ENCODE measurements around the gene GALNT2.

GALNT2 gene

DNA sequence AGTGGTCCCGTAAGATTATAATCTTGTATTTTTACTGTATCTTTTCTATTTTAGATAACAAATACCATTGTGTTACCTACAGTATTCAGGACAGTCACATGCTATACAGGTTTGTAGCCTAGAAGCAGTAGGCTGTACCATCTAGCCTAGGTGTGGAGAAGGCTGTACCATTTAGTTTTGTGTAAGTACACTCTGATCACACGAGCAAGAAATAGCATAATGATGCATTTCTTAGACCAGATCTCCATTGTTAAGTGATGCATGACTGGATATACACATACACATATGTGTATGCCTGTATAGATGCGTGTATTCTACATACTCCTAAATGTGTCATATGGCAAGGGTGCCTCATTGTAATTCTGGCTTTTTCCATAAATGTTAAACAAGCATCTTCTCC lies 33.9 kb downstream of the GALNT2 start:
- Histone ChIP-seq H3K27ac (ENCODE audit: low read depth, low read length) (no peak overlapping the region), H3K27me3 (ENCODE audit: control insufficient read depth in 5 of 5, insufficient read depth in 4 of 5, low read length in 5 of 5) (no peaks in the 10 kb centered on the region), H3K9me3 (ENCODE audit: control insufficient read depth in 5 of 5, low read length in 5 of 5) (no peaks in the 10 kb centered on the region), H3K36me3 (ENCODE audit: control insufficient read depth in 5 of 5, insufficient read depth in 5 of 5, low read length in 5 of 5) (no peaks in the 10 kb centered on the region), H3K9ac (ENCODE audit: low read length in 5 of 5) (no peak overlapping the region), H3K4me1 (ENCODE audit: control insufficient read depth in 5 of 5, insufficient read depth in 5 of 5, low read length in 5 of 5) (peaks cover 18 to 38% (median 27%) of the 10 kb centered on the region in 5 donors), H3K4me3 (ENCODE audit: low read depth in 1 of 5, low read length in 5 of 5) (no peak overlapping the region)

DNA sequence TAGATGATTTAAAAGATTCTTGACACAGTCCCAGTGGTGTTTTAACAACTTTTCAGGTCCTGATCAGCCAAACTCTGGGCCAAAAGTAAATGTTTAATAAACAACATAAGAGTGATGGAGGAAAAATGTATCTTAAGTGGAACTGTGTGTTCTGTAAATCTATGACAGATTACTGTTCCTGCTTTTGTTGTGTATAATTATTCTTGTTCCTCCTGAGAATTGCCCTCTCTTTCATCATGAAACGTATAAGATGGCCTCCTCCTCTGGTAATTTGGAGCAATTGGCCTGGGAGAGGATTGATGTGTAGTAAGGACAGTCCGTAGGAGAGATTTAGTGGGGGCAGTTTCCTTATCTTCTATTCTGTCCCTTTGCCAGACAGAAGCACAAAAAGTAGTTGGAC lies 34.5 kb downstream of the GALNT2 start:
- Histone ChIP-seq H3K27ac (ENCODE audit: low read depth, low read length) (no peak overlapping the region), H3K4me1 (ENCODE audit: control insufficient read depth in 5 of 5, insufficient read depth in 5 of 5, low read length in 5 of 5) (peaks cover 20 to 44% (median 33%) of the 10 kb centered on the region in 5 donors), H3K27me3 (ENCODE audit: control insufficient read depth in 5 of 5, insufficient read depth in 4 of 5, low read length in 5 of 5) (no peaks in the 10 kb centered on the region), H3K9ac (ENCODE audit: low read length in 5 of 5) (no peak overlapping the region), H3K4me3 (ENCODE audit: low read depth in 1 of 5, low read length in 5 of 5) (no peak overlapping the region), H3K9me3 (ENCODE audit: control insufficient read depth in 5 of 5, low read length in 5 of 5) (no peaks in the 10 kb centered on the region), H3K36me3 (ENCODE audit: control insufficient read depth in 5 of 5, insufficient read depth in 5 of 5, low read length in 5 of 5) (no peaks in the 10 kb centered on the region)

DNA sequence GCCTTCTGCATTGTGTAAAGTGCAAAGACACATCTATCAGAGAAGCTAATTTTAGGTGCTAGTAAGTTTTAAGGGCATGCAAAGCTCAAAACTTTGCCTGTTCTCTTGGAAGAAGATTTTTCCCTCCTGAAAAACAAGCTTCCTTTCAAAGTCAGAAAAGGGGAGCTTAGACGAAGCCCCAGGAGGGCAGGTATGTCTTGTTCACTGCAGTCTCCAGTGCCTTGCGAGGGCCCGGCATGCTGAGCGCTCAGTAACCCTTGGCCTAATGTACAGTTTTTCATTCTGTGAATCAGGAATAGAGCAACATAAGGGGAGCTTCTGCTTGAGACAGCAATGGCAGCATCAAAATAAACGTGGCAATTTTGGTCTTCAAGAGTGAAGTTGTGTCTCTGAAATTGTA lies 35.0 kb downstream of the GALNT2 start:
- peaks cover 20 to 48% (median 37%) of the 10 kb centered on the region in 5 donors for H3K4me1 ChIP-seq (ENCODE audit: control insufficient read depth in 5 of 5, insufficient read depth in 5 of 5, low read length in 5 of 5)
- no peaks in the 10 kb centered on the region for H3K36me3 ChIP-seq (ENCODE audit: control insufficient read depth in 5 of 5, insufficient read depth in 5 of 5, low read length in 5 of 5)
- H3K4me3 ChIP-seq (ENCODE audit: low read depth in 1 of 5, low read length in 5 of 5) = no peak overlapping the region
- no peak overlapping the region for H3K9ac ChIP-seq (ENCODE audit: low read length in 5 of 5)
- H3K9me3 ChIP-seq (ENCODE audit: control insufficient read depth in 5 of 5, low read length in 5 of 5) = no peaks in the 10 kb centered on the region
- no peak overlapping the region for H3K27ac ChIP-seq (ENCODE audit: low read depth, low read length)
- H3K27me3 ChIP-seq (ENCODE audit: control insufficient read depth in 5 of 5, insufficient read depth in 4 of 5, low read length in 5 of 5) = no peaks in the 10 kb centered on the region

DNA sequence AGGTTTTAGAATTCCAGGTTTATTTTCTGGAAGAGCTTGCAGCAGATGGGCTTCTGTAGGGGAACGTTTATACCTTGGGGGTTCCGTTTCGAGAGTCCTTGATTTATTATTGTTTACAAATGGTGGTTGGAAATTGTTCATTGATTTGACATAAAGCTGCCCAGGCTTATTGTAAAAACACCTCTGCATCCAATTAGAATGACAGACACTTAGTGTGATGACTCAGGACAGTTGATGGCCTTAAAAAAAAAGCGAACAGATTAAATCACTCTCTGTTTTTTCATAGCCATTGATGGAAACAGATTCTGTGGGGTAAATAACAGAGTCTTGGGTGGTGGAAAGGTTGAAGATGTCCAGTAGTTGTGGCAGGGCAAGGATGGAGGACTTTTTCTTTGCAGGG lies 35.4 kb downstream of the GALNT2 start:
- Histone ChIP-seq H3K4me3 (ENCODE audit: low read depth in 1 of 5, low read length in 5 of 5) (no peak overlapping the region), H3K27me3 (ENCODE audit: control insufficient read depth in 5 of 5, insufficient read depth in 4 of 5, low read length in 5 of 5) (no peaks in the 10 kb centered on the region), H3K27ac (ENCODE audit: low read depth, low read length) (no peak overlapping the region)

DNA sequence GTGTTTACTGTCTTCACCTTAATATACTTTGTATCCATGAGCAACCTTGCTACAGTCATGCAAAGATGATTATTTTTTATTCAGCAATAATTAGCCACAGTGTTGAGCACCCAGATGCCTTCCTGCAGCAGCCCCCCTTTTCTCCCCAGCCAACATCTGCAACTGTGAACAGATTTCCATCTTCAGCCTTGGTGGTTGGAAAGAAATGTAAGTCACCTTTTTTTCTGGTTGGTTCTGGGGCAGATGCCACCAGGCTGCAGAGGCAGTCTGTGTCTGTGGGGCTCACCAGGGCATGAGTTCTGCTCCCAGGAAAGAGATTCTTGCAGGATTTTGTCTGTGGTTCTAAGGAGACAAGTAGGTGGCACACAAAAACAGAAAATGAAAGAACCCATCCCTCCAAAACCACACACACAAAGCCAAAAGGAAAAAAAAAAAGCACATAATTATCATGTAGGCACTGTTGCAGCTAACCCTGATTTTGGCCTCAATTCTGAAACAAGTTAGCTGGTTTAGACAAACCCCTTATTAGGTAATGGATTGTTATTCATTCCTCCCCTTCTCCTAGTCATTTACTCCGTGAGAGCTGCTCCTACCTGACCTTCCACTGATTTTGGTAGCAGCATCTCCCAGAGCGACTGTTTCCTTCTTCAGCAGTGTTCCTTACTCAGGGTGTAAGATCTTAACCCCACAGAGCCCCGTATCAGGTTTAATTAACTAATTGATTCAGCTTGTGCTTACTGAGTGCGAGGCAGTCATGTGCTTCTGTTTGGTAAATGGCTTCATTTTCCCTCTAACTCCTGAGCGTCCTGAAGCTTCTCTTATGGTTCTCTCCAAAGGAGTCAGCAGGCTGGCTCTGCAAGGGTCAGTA lies 36.5 kb downstream of the GALNT2 start:
- peak overlapping the region in 2 of 5 donors; percentile 30 to 34 for H3K9ac ChIP-seq (ENCODE audit: low read length in 5 of 5)
- no peak overlapping the region for H3K4me3 ChIP-seq (ENCODE audit: low read depth in 1 of 5, low read length in 5 of 5)
- no peaks in the 10 kb centered on the region for H3K9me3 ChIP-seq (ENCODE audit: control insufficient read depth in 5 of 5, low read length in 5 of 5)
- peak overlapping the region; percentile 62 for H3K27ac ChIP-seq (ENCODE audit: low read depth, low read length)
- no peaks in the 10 kb centered on the region for H3K36me3 ChIP-seq (ENCODE audit: control insufficient read depth in 5 of 5, insufficient read depth in 5 of 5, low read length in 5 of 5)
- H3K4me1 ChIP-seq (ENCODE audit: control insufficient read depth in 5 of 5, insufficient read depth in 5 of 5, low read length in 5 of 5) = peaks cover 20 to 48% (median 37%) of the 10 kb centered on the region in 5 donors
- H3K27me3 ChIP-seq (ENCODE audit: control insufficient read depth in 5 of 5, insufficient read depth in 4 of 5, low read length in 5 of 5) = no peaks in the 10 kb centered on the region

More for the DNA sequence above, 35.4 kb downstream of the GALNT2 start:
- Histone ChIP-seq H3K9ac (ENCODE audit: low read length in 5 of 5) (no peak overlapping the region), H3K4me1 (ENCODE audit: control insufficient read depth in 5 of 5, insufficient read depth in 5 of 5, low read length in 5 of 5) (peaks cover 20 to 48% (median 37%) of the 10 kb centered on the region in 5 donors), H3K36me3 (ENCODE audit: control insufficient read depth in 5 of 5, insufficient read depth in 5 of 5, low read length in 5 of 5) (no peaks in the 10 kb centered on the region), H3K9me3 (ENCODE audit: control insufficient read depth in 5 of 5, low read length in 5 of 5) (no peaks in the 10 kb centered on the region)

DNA sequence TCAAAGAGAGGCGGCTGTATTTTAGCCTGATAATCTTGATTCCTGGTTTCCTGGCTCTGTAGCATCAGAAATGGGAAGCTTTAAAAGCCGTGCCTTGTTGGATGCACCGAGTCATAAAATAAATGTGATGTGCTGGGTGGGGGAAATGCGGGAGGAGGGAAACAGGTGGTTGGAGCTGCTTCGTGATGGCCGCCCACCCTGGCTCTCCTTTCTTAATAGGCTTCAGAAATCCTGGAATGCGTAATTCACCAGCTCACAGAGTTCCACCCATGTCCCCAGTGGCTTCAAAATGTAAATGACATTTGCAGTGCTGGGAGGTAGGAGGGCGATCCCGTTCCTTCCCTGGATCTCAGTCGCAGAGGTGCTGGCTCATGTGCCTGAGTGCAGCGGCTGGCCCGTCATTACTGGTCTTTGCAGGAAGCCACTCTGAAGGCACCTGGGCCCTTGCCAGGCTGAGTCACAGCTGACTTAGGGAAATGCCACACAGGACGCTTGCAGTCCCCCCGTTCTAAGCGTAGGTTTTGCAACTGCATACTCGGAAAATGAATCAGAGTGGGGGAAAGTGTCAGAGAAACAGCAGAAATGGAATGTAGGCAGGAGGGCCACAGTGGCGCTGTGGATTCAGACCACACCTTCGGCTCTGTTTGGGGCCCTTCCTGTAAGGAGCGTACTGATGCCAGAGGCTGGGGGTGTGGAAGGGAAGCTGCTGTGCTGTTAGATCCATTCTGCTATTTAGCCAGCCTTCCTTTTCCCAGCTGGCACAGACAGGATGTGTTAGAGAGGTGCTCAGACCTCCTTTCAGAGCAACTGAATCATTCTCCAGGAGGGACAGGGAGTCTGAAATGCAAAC lies 37.6 kb downstream of the GALNT2 start:
- Histone ChIP-seq H3K4me1 (ENCODE audit: control insufficient read depth in 5 of 5, insufficient read depth in 5 of 5, low read length in 5 of 5) (peaks cover 20 to 48% (median 37%) of the 10 kb centered on the region in 5 donors), H3K27me3 (ENCODE audit: control insufficient read depth in 5 of 5, insufficient read depth in 4 of 5, low read length in 5 of 5) (no peaks in the 10 kb centered on the region), H3K27ac (ENCODE audit: low read depth, low read length) (peak overlapping the region; percentile 89), H3K36me3 (ENCODE audit: control insufficient read depth in 5 of 5, insufficient read depth in 5 of 5, low read length in 5 of 5) (no peaks in the 10 kb centered on the region), H3K4me3 (ENCODE audit: low read depth in 1 of 5, low read length in 5 of 5) (peak overlapping the region in 3 of 5 donors; percentile 32 to 48 (median 41)), H3K9ac (ENCODE audit: low read length in 5 of 5) (peak overlapping the region; percentile 15 to 75 (median 60)), H3K9me3 (ENCODE audit: control insufficient read depth in 5 of 5, low read length in 5 of 5) (no peaks in the 10 kb centered on the region)

DNA sequence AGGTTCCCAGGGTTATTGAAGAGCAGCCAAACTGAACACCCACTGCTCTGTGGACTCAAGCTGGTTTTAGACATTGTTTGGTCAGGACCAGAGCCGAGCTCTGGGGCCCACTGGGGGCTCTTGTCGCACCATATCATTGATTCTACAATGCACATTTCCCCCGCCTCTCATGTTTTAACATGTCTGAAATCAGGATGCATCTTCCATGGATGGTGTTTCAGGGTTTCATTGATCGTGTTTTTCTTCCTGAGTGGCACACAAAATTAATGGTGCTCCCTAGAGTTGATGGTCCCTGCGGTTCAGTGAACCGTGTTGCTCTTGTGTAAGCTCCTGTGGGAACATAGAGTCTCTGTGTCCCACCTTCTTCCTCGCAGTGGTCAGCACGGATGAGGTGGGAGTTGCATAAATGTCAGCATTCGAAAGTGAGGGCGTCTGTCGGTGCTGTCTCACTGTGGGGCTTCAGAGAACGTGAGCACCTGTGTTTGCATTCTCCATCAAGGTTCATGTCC lies 38.3 kb downstream of the GALNT2 start:
- H3K4me3 ChIP-seq (ENCODE audit: low read depth in 1 of 5, low read length in 5 of 5) = peak overlapping the region in 3 of 5 donors; percentile 32 to 48 (median 41)

DNA sequence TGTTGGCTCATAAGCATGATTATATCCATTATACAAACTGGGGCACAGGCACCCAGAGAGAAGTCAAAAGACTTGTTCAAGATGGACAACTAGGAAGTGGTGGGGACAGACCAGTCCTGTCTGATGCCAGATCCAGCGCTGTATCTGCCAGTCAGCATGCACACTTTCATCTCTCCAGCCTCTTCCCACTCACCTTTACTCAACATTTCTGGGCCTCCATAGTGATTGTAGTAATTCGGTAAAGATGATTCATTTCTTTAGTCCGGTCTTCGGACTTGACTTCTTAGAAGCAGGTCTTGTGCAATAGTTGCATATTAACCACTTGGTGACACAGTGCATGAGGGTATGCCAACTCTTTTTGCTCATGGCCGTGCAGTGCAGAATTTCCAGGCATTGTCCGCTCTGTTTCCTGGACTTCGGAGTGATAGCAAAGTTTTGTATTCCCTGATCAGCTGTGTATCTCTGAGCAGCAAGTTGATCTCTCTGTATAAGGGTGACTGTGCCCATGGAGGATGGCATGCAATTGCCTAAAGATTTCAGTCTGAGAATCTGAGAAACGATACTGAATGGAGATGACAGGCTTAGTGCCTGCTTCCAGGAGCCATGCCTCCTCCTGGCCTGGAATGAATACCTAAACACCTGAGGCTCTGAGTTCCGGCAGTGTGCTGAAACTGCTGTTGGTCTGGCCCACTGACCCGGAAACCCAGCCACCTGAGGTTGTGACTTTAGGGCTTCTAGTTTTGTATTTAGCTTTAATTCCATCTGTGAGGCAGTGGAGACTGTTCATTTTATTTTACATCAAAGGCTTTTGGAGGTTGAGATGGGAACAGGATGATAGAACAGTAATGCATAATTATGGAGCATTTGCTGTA lies 39.0 kb downstream of the GALNT2 start:
- H3K9ac ChIP-seq (ENCODE audit: low read length in 5 of 5) = peak overlapping the region in 4 of 5 donors; percentile 60 to 75 (median 64)
- H3K36me3 ChIP-seq (ENCODE audit: control insufficient read depth in 5 of 5, insufficient read depth in 5 of 5, low read length in 5 of 5) = no peaks in the 10 kb centered on the region
- no peaks in the 10 kb centered on the region for H3K9me3 ChIP-seq (ENCODE audit: control insufficient read depth in 5 of 5, low read length in 5 of 5)
- no peaks in the 10 kb centered on the region for H3K27me3 ChIP-seq (ENCODE audit: control insufficient read depth in 5 of 5, insufficient read depth in 4 of 5, low read length in 5 of 5)
- peak overlapping the region in 2 of 5 donors; percentile 41 to 48 for H3K4me3 ChIP-seq (ENCODE audit: low read depth in 1 of 5, low read length in 5 of 5)
- peak overlapping the region; percentile 89 for H3K27ac ChIP-seq (ENCODE audit: low read depth, low read length)
- peaks cover 20 to 48% (median 37%) of the 10 kb centered on the region in 5 donors for H3K4me1 ChIP-seq (ENCODE audit: control insufficient read depth in 5 of 5, insufficient read depth in 5 of 5, low read length in 5 of 5)

More for the DNA sequence above, 38.3 kb downstream of the GALNT2 start:
- Histone ChIP-seq H3K36me3 (ENCODE audit: control insufficient read depth in 5 of 5, insufficient read depth in 5 of 5, low read length in 5 of 5) (no peaks in the 10 kb centered on the region), H3K9ac (ENCODE audit: low read length in 5 of 5) (peak overlapping the region; percentile 15 to 75 (median 60)), H3K4me1 (ENCODE audit: control insufficient read depth in 5 of 5, insufficient read depth in 5 of 5, low read length in 5 of 5) (peaks cover 20 to 48% (median 37%) of the 10 kb centered on the region in 5 donors), H3K27ac (ENCODE audit: low read depth, low read length) (peak overlapping the region; percentile 89), H3K27me3 (ENCODE audit: control insufficient read depth in 5 of 5, insufficient read depth in 4 of 5, low read length in 5 of 5) (no peaks in the 10 kb centered on the region), H3K9me3 (ENCODE audit: control insufficient read depth in 5 of 5, low read length in 5 of 5) (no peaks in the 10 kb centered on the region)

DNA sequence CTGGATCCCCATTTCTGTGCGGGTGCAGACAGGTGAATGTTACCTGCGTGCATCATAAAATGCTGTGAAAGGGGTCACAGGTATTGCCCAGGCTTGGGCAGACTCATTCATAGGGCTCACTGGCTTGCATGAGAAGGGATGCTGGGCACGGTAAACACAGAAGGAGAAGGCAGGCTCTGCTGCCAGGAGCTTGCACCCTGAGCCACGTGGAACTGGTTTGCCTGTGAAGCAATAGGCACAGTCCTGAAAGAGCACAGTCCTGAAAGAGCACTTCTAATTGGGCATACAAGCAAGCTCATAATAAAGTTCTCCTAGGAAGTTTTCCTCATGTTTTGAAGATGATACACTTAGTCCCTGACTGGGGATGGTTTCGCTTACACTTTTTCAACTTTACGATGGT lies 40.9 kb downstream of the GALNT2 start:
- Histone ChIP-seq H3K9me3 (ENCODE audit: control insufficient read depth in 5 of 5, low read length in 5 of 5) (no peaks in the 10 kb centered on the region), H3K27ac (ENCODE audit: low read depth, low read length) (no peak overlapping the region), H3K27me3 (ENCODE audit: control insufficient read depth in 5 of 5, insufficient read depth in 4 of 5, low read length in 5 of 5) (no peaks in the 10 kb centered on the region), H3K4me1 (ENCODE audit: control insufficient read depth in 5 of 5, insufficient read depth in 5 of 5, low read length in 5 of 5) (peaks cover 20 to 51% (median 49%) of the 10 kb centered on the region in 5 donors), H3K9ac (ENCODE audit: low read length in 5 of 5) (no peak overlapping the region), H3K36me3 (ENCODE audit: control insufficient read depth in 5 of 5, insufficient read depth in 5 of 5, low read length in 5 of 5) (no peaks in the 10 kb centered on the region), H3K4me3 (ENCODE audit: low read depth in 1 of 5, low read length in 5 of 5) (no peak overlapping the region)

Measured in subcutaneous abdominal adipose tissue (tissue), 5 donors.